Stimulated activated CD8-positive, alpha-beta memory T cell treated with anti-CD3 and anti-CD28 coated beads, Interleukin-4, amount 100 ng/mL, for 48 hours (primary cell): ENCODE data around the gene MAGI1.
"Not testable (repeated sequence)": the region's sequence is repeated elsewhere in the genome, so short reads cannot be mapped to it uniquely, and the experiment has no call there.

Source experiments
- DNase-seq: peaks from one replicate; pipeline ENCODE4 v3.0.0-alpha.2; 2020

The MAGI1 gene

DNA sequence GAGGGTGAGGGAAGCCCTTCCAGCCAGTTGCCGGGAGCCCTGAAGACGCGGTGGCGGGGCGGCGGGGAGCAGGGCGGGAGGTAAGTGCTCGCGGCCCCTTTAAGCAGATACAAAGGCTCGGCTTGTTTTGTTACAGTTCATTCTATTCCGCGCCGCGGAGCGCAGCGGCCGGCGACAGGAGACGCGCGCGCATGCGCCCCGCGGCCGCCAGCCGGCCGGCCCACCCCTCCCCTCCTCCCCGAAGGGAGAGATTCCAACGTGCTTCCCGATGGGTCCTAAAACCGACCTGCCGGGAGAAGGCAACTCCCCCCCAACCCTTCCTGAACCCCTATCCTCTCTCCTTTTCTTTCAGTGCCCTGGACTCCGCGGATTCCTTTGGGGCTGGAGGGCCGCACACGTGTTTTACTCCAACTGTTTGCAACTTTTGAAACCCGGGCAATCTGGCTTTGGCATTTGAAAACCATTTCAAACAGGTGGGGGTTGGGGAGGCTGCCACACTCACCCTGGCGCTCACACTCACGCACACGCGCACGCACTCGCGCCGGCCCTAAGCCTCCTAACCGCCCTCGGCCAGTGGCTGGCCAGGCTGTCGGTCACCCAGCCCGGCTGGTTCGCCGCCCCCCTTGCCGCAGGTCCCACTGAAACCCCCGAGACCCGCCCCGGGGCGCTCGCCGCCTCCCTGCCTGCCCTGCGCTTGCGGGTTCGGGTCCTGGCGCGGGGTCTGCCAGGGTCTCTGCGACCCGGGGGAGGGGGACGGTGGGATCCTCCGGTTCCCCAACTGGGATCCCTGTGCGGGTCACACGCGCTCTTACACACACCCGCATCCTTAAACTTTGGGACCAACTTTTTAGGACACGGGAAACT, at the start of gene MAGI1:
MAGI1 (minus strand) TSS at position 193 of the 864 bp plus-strand sequence. CDS start 610 bp downstream, outside the sequence.
- DNase-seq, result peak; percentile 65

DNA sequence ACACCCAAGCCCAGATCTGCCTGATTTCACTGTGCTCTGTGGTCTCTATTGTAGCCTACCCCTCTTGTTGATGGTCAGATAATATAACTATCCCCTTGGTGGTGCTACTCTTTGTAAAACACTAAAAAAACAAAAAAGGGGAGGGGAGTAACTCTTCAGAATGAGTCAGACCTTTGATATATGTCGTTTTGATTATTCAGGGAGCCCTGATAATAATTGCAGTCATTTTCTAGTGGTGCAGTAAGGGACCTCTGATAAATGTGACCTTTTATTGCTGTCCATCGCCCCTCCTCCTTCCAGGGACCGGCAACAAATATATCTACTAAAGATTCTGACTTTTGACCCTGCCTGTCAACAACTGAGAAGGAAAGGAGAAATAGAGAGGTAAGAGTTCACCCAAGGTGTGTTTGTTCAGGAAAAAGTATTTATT, 45.1 kb upstream of the MAGI1 start:
- DNase-seq, result no peak

GRCh38 chr3:66083096-66083678, 44.5 kb upstream of the MAGI1 start:
- no peak for DNase-seq

DNA sequence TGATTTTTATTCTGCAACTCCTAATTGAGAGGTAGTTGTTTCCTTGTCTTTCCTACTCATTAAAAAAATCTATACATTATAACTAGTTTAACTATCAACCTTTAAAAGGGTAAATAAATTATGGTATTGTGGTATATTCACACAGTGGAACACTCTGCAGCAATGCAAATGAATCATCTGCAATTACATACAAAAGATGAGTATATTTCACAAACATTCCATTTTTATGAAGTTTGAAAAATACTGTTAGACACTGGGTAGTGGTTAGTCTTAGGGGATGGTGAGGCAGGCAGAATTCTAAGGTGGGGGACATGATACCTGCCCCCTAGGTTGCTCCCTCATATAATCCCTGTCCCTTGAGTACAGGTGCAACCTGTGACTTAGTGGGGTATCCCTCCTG, 44.0 kb upstream of the MAGI1 start:
- DNase-seq, result no peak

DNA sequence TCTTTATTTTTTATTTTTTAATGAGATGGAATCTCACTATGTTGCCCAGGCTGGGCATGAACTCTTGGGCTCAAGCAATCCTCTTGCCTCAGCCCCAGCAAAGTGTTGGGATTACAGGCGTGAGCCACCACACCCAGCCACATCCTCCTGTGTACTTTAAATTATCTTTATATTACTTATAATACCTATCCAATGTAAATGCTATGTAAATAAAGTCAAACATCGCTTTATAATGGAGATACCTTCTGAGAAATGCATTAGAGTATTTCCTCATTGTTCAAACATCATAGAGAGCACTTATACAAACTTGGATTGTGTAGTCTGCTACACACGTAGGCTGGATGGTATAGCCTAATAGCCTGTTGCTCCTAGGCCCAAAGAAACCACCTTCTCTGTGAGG, 41.4 kb upstream of the MAGI1 start:
- no peak for DNase-seq

DNA sequence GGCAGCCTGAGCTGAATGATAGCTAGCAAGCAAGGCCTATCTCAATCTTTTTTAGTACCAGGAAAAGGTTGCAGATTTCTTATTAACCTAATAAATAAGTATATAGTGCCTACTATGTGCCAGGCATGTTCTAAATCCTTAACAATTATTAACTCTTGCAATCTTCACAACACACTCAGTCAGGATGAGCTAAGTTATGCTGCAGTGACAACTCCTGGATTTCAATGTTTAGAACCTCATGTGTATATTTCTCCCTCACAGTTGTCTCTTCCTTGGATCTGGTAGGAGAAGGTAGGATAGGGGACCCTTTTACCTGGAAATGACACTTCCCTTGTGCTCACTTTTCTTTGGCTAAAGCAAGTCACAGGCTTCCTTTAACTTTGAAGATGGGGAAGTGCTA, 39.3 kb upstream of the MAGI1 start:
- no peak for DNase-seq

DNA sequence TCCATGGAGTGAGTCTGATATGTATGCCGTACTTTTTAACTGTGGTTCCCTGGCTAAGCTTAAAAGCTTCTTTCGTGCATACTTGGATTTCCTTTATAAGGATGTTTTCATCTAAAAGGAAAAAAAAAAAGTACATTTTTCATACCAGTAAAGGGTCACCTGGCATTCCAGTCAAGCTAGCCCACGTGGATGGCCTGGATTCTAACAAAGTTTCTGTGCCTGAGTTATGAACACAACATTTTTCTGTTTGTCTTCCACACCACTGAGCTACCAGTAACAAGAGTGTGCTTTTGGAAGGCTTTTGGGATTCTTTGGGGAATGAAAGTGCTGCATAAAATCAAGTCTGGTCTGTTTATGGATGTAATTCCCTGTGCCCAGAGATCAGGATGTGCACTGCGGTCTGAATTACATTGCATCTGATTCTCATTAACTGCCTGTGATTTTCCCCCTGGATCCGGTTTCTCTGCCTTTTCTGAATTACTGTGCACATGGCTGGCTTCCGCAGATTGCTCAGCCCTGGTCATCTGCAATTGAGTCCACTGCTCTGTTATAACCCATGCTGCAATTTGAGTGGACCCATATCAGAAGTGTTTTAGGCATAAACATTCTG, 38.2 kb upstream of the MAGI1 start:
- no peak for DNase-seq

- no peak for DNase-seq
These were observed 36.6 kb upstream of the MAGI1 start for GRCh38 chr3:66075281-66075680.

- DNase-seq, result no peak
These were observed 34.9 kb upstream of the MAGI1 start for GRCh38 chr3:66073464-66074141.

- DNase-seq, result no peak
These were observed 29.5 kb upstream of the MAGI1 start for GRCh38 chr3:66068255-66068654.

DNA sequence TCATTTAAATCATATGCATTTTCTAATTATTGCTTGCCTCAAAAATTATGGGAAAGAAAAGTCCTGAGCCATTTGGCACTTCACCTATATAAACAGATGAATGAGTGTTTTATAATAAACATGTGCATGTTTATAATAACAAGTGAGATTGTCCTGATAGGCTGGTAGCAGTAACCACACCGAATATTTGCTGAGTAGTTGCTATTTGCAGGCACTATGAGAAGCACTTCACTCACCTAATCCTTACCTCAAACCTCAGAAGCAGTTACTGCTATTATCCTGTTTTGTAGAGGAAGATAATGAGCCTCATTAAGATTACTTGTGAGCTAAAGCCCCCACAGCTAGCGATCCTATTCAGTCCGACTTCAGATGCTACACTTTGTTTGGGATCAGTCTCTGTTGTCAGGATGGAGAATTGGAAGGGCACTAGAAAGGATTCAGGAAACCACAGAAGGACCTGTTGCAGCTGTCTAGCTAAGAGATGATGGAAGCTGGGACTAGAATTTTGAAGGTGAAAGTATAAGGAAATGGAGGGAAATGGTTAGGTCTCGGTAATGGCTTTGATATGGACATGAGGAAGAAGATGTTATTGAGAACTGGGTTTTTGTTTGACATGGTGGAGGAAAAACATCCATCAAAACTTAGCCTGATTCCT, 28.4 kb upstream of the MAGI1 start:
- no peak for DNase-seq

- no peak for DNase-seq
These were observed 16.6 kb upstream of the MAGI1 start for GRCh38 chr3:66055289-66055688.

- DNase-seq, result no peak
These were observed 14.9 kb upstream of the MAGI1 start for GRCh38 chr3:66053550-66054094.

DNA sequence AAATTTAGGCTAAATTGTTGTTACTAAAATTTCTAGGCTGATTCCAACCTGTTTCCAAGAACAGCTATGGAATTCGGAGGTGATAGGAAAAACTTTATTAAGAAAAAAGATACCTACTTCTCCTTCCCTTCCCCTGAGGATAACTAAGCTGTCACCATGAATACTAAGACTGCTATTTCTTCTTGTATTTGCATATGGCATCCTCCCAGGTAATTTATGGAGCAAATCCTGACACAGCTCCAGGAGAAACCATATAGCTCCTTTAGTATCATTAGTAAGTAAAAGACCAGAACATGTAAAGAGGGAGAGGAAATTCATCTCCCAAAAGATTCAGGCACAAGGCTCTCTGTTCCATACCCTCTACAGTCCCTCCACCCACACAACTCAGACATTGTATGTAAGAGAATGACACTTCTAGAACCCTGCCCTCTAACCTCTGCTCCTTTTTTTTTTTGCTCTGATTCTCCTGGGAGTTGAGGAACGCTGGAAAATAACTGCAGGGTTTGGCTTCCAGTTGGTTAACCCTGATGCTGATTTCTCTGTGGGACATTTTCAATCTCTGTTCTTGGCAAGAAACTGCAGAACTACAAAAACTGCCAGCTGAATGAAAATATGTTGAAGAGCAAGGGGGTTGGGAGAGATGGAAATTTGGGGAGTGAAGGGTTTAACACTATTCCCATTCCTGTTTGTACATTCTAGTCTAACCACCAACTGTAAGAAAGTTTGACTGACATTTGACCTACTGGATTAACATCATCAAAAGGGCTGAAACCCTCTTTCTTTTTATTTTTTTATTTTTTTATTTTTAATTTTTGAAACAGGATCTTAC, 14.2 kb upstream of the MAGI1 start:
- DNase-seq, result no peak

- no peak for DNase-seq
These were observed 12.1 kb upstream of the MAGI1 start for GRCh38 chr3:66050821-66051220.

GRCh38 chr3:66048051-66048395, 9.3 kb upstream of the MAGI1 start:
- no peak for DNase-seq

DNA sequence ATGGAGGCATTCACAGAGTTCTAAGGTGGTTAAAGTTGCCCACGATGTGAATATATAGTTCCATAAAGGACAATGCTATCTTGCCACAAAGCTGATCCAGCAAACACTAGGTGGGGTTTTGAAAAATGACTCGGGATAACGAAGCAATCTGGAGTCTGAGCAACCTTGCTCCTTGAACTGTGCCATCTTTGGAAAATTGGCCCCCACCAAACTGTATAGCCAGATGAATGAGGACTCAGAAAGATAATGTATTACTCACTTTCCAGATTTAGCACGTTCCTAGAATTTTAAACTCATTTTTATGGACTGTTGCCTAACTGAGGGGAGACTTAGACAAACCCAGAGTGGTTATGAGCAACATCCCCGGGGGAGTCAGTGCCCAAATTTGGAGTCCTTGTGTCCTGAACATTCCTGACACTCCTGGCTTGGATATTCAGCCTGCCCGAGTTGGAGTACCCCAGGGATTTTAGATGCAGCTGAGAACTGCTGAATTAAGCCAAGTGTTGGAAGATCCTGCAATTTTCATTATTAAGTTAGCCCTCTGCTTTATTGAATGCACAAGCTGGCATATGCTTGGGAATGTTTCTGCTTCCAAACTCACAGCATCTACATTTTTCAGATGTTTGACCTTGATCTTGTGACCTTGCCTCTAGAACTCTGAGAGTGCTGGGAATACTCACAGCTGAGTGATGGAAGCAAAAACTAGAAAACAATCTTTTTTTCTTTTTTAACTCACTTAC, 8.8 kb upstream of the MAGI1 start:
- no peak for DNase-seq

DNA sequence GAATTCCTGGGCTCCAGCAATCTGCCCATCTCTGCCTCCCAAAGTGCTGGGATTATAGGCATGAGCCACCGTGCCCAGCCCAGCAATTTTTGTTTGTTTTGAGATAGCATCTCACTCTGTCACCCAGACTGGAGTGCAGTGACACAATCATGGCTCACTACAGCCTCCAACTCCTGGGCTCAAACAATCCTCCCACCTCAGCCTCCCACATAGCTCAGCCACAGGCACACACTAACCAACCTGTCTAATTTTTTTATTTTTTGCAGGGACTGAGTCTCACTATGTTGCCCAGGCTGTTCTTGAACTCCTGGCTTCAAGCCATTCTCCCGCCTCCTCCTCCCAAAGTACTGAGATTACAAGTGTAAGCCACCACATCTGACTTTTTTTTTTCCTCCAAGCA, 7.6 kb upstream of the MAGI1 start:
- DNase-seq, result not testable (repeated sequence)

DNA sequence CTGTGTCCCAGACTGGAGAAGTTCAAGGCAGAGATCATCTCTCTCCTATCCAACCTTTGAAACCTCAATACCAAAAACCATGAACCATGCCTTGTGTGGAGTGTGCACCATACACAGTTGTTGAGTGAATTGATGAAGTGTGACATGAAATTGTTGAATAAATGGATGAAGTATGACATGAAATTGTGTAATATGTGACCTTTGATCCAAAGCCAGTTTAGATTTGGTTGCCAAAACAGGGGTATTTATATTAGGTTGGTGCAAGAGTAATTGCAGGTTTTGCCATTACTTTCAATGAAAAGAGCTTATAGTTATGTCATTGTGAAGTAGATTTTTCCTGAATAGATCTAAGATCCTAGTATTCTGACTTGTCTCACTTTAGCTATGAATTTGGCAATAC, 3.1 kb upstream of the MAGI1 start:
- DNase-seq, result no peak

DNA sequence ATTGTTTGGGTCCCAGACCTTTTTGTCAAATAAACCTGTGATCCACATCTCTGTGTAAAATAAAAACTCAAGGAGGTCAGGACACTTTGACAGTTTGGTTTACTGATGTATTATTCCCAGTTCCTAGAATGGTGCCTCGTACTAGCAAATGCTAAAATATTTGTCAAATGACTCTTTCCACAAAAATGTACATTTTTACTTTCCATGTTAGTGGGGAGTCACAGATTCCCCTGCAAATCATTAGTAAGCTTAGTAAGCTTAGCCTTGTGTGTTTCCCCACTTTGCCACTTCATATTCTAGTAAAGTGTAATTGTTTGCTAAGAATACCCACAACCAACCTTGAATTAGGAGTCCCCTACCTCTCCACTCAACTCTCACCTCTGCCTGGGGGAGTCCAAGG, 2.4 kb upstream of the MAGI1 start:
- DNase-seq, result no peak

DNA sequence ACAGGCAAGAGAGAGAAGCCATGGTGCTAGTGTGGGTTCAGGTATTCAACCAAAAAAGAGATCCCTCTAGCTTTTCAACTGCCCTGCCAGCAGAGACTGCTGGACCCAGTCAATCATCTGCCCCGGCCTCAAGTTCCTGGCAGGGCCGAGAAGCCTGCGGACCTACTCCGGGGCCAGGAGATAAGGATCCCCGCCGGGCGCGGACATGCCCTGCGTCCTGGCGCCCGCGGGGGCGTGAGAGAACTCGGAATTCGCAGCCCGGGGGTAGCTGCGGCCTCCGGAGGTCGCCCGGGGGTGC, 821 bp upstream of the MAGI1 start:
- no peak for DNase-seq

DNA sequence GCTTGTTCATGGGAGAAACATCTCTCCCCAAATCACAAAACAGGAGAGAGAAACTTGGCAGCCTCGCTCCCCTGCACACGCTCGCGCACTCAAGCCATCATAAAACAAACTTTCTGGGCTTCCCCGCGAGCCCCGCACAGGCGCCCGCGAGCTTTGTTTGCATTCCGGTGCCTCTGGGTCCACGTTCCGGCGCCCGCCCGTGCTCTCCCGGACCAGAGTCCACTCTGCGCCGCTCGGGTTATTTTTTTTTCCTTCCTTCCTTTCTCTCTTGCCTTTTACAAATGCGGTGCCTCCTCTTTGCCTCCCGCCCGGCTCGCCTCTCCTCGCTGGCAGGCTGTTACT, 363 bp downstream of the MAGI1 start:
- no peak for DNase-seq
